Adrenal gland (tissue), 5 donors: Measurements from ENCODE around the gene LRRC26.

ENCODE experiments used
- POLR2A ChIP-seq, 2 donors: fragments of 450-650 bp; IDR thresholded peaks; one replicate each; pipeline ENCODE4 v1.6.1; 2017; ENCODE audit warnings: antibody characterized with exemption in 2 of 2, mild to moderate bottlenecking in 2 of 2, moderate library complexity in 1 of 2
- TF ChIP-seq, protein P1 (sequence below), 6 experiments: fragments of 450-650 bp in 4 of 6; fragments of 200-600 bp in 2 of 6; sonication (generic) in 1 of 6; IDR thresholded peaks; 1 replicate in 5 of 6; 2 replicates in 1 of 6; pipeline versions ENCODE4 v1.5.1 to v1.8.0; 2016 to 2021; ENCODE audit warnings: antibody characterized with exemption in 6 of 6, mild to moderate bottlenecking in 2 of 6, moderate library complexity in 1 of 6
- donor health status: DM: no; HTN: no; CAD: no.

DNA sequence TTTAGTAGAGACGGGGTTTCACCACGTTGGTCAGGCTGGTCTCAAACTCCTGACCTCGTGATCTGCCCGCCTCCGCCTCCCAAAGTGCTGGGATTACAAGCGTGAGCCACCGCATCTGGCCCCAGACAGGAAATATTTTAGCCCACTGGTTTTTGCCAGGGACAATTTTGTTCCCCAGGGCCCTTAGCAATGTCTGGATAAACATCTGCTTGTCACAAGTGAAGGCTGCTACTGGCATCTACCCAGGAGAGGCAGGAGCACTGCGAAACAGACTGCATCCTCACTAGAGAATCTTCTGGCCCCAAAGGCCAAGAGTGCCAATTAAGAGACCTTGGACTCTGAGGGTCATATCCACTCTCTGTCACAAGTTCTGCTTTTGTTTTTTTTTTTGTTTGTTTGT is 33.1 kb upstream of the LRRC26 start:
- TF ChIP-seq, protein P1, sequence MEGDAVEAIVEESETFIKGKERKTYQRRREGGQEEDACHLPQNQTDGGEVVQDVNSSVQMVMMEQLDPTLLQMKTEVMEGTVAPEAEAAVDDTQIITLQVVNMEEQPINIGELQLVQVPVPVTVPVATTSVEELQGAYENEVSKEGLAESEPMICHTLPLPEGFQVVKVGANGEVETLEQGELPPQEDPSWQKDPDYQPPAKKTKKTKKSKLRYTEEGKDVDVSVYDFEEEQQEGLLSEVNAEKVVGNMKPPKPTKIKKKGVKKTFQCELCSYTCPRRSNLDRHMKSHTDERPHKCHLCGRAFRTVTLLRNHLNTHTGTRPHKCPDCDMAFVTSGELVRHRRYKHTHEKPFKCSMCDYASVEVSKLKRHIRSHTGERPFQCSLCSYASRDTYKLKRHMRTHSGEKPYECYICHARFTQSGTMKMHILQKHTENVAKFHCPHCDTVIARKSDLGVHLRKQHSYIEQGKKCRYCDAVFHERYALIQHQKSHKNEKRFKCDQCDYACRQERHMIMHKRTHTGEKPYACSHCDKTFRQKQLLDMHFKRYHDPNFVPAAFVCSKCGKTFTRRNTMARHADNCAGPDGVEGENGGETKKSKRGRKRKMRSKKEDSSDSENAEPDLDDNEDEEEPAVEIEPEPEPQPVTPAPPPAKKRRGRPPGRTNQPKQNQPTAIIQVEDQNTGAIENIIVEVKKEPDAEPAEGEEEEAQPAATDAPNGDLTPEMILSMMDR (IDR thresholded peaks at IDR 0.05) = no peak
- TF ChIP-seq POLR2A (IDR thresholded peaks at IDR 0.05) = no peak
